ENCODE data around the gene PRKAG3. TPM values are rescaled to one million over a fixed set of nuclear protein-coding genes. Genes with fewer than 3 reads are reported as not detected.

The PRKAG3 gene
- total and polyA plus RNA-seq, 9 of the 15 experiments (the other 6 are each of a cell fraction or from before 2014, with no cell fraction given) = not detected

- ATAC-seq = no peak
- no peak overlapping the region for H3K4me2 ChIP-seq (ENCODE audit: insufficient read depth, low read length)
- 10% methylated on average over 7 of the region's 18 CpGs for WGBS (ENCODE audit: insufficient coverage, low coverage, missing lambda C conversion rate)
- TF ChIP-seq CHAMP1 (IDR thresholded peaks at IDR 0.05) (no peak), KLF6 (CRISPR knock-in tag; IDR thresholded peaks at IDR 0.05; ENCODE audit: borderline replicate concordance) (no peak), ZNF77 (CRISPR knock-in tag; IDR thresholded peaks at IDR 0.05) (no peak), HNRNPUL1 (IDR thresholded peaks at IDR 0.05; ENCODE audit: low read length) (no peak), RFX5 (IDR thresholded peaks at IDR 0.05; ENCODE audit: low read depth, low read length) (no peak), ZFX (CRISPR knock-in tag; IDR thresholded peaks at IDR 0.05) (no peak), VEZF1 (CRISPR knock-in tag; IDR thresholded peaks at IDR 0.05) (no peak), ARID4B (CRISPR knock-in tag; IDR thresholded peaks at IDR 0.05) (no peak), ZBTB49 (CRISPR knock-in tag; IDR thresholded peaks at IDR 0.05; ENCODE audit: borderline replicate concordance) (no peak)
Measured at GRCh38 chr2:218870984-218871344, 39.4 kb upstream of the PRKAG3 start.

More at GRCh38 chr2:218870984-218871344, 39.4 kb upstream of the PRKAG3 start:
- ChIA-PET POLR2A (no interaction called here), CTCF (ENCODE audit: low intra/inter-chr PET ratio) (no interaction called here)
- Histone ChIP-seq H3K4me3 (no peak overlapping the region), H3K79me2 (ENCODE audit: control insufficient read depth, insufficient read depth, low read length) (no peaks in the 10 kb centered on the region), H3K9me1 (ENCODE audit: control insufficient read depth, insufficient read depth, low read length) (no peaks in the 10 kb centered on the region), H3K36me3 (ENCODE audit: control insufficient read depth, insufficient read depth, low read length) (no peaks in the 10 kb centered on the region), H3K9ac (ENCODE audit: insufficient read depth in 1 of 2, low read depth in 2 of 2, low read length in 2 of 2) (no peak overlapping the region), H3K4me1 (replicated peaks in 1 of 2; ENCODE audit: control insufficient read depth in 2 of 2, insufficient read depth in 2 of 2, low read length in 2 of 2) (peaks cover 0 to 14% of the 10 kb centered on the region in 2 experiments; a peak in 2 of 5 replicates), H3K27ac (ENCODE audit: extremely low read depth, low read depth, low read length) (no peak overlapping the region), H2AFZ (ENCODE audit: low read depth, low read length) (no peak overlapping the region), H3K27me3 (ENCODE audit: control insufficient read depth in 2 of 2, insufficient read depth in 2 of 2, low read length in 2 of 2) (peaks cover 6 to 38% of the 10 kb centered on the region in 2 experiments; a peak in 3 of 5 replicates), H3K9me3 (replicated peaks; ENCODE audit: control insufficient read depth, insufficient read depth, low read depth, low read length) (no peaks in the 10 kb centered on the region), H4K20me1 (replicated peaks; ENCODE audit: control insufficient read depth, insufficient read depth, low read length) (no peaks in the 10 kb centered on the region)
- DNase-seq (ENCODE audit: extremely low read depth in 1 of 4, low spot score in 3 of 4) = no peak
- no TSS peak for BruUV-seq (replicated peaks)
- intact Hi-C loops (cut with micrococcal nuclease) (no loop called here), in situ Hi-C loops (cut with MboI) (no loop called here)
- no peak for FAIRE-seq

Measured in K562 (cell line).